HG03060 (cell line): Measurements from ENCODE around the gene DEGS1.

Source experiments
- ATAC-seq: cut with Tn5 transposase; IDR thresholded peaks from one replicate; pipeline ENCODE4 v1.9.1; 2021; ENCODE audit warnings: low read depth, moderate number of reproducible peaks; ENCODE audit not compliant: unreplicated experiment

Gene DEGS1

DNA sequence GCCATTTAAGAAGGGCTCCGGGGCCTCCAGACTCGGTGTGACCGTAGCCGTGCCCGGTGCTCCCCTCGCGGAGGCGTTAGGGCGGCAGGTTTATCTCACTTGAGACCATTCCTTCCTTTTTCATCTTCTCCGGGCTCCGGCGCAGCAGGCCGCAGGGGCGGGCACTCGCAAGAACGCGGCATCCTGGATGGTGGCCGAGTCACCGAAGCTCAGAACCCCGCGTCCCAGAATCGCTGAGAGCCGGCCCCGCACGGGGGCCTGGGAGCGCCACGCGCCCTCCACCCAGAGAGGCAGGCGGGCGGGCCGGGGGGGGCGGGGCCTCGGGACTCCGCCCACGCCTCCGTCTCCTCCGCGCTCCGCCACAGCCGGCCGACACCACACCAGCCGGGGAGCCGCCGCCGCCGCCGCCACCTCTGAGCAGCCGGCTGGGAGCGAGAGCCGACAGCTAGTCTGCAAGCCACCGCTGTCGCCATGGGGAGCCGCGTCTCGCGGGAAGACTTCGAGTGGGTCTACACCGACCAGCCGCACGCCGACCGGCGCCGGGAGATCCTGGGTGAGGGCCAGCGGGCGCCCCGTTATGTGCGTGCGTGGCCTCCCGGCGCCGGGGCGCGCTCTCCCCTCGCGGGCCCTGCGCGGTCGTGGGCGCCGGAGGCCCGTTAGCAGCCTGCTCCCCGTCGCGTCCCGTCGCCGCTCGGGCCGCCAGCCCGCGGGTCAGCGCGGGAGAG lies at the start of gene DEGS1:
Gene DEGS1, plus strand, starts transcription at position 375 of the 725 bp plus-strand sequence. Its CDS starts 97 bp downstream, at position 472.
- peak; percentile 23 for ATAC-seq

- no peak for ATAC-seq
These were observed 49.2 kb upstream of the DEGS1 start for GRCh38 chr1:224133741-224134299.

- no peak for ATAC-seq
These were observed 45.5 kb upstream of the DEGS1 start for GRCh38 chr1:224137518-224137917.

DNA sequence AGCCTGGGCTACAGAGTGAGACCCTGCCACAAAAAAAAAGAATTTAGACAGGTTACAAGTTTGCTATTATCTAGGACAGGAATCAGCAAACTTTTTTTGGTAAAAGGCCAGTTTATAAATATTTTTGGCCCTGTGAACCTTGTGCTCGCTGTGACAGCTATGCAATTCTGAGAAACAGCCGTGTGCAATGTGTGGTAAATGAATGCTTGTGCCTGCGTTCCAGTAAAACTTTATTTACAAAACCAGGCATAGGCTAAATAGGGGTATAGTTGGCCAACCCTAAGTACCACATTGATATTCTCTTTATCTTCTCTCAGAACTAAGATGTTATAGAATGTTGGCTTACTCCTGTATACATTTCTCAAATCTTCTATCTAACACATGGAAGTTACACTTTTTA lies 44.8 kb upstream of the DEGS1 start:
- ATAC-seq = no peak

DNA sequence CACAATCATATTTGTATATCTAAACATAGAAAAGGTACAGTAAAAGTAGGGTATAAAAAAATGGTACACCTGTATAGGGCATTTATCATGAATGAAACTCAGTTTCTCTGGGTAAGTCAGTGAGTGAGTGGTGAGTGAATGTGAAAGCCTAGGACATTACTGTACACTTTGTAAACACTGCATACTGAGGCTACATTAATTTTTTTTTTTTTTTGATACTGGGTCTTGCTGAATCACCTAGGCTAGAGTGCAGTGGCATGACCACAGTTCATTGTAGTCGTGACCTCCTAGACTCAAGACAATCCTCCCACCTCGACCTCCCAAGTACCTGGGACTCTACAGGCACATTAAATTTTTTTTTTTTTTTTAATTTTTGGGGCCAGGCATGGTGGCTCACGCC lies 41.3 kb upstream of the DEGS1 start:
- ATAC-seq = no peak

GRCh38 chr1:224149709-224150108 lies 33.3 kb upstream of the DEGS1 start:
- ATAC-seq = no peak

GRCh38 chr1:224151117-224151516 lies 31.9 kb upstream of the DEGS1 start:
- no peak for ATAC-seq

DNA sequence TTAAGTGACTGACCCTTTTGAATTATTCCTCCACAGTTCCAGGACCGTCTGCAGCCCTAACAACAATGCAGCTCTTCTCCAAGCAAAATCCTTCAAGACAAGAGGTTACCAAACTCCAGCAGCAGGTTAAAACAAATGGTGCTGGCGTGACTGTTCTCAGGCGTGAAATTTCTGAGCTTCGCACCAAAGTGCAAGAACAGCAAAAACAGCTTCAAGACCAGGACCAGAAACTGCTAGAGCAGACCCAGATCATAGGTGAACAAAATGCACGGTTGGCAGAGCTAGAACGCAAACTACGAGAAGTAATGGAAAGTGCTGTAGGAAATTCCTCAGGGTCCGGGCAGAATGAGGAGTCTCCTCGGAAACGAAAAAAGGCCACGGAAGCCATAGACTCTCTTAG lies 25.7 kb upstream of the DEGS1 start:
- no peak for ATAC-seq

- ATAC-seq = no peak
These were observed 23.5 kb upstream of the DEGS1 start for GRCh38 chr1:224159541-224159940.

DNA sequence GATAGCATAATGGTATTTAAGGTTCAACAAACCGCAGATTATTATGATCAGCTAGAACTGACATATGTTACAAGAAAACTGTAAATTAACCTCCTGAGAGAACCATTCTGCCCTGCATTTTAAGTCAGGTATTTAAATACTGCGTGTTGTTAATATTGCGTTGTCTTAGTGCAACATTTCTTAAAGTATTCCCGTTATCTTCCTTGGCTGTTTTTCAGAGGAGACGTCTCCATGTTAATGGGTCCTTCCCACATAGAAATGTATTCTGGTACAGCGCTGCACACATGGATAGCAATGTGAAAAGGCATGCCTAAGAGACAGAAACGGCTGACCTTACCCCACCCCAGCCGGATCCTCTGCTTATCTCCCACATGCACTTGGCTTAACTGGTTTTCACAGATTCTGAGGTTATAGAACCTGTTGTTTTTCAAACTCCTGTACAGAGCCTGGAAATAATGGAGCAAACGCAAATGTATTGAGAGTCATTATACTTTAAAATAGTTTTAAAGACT lies 22.8 kb upstream of the DEGS1 start:
- no peak for ATAC-seq

DNA sequence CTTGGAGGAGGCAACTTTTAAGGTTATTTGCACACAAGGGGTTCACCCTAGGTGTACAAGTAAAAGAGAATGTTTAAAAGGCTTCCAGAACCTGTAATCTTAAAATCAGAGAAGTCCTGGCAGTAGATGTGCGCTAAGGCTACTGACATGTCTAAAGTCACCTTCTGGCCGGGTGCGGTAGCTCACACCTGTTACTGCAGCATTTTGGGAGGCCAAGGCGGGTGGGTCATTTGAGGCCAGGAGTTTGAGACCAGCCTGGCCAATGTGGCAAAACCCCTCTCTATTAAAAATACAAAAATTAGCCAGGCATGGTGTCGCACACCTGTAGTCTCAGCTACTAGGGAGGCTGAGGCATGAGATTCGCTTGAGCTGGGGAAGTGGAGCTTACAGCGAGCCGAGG lies 20.3 kb upstream of the DEGS1 start:
- no peak for ATAC-seq

GRCh38 chr1:224163311-224163710 lies 19.7 kb upstream of the DEGS1 start:
- ATAC-seq = no peak

- peak; percentile 91 for ATAC-seq
These were observed 14.1 kb upstream of the DEGS1 start for GRCh38 chr1:224168859-224169380.

DNA sequence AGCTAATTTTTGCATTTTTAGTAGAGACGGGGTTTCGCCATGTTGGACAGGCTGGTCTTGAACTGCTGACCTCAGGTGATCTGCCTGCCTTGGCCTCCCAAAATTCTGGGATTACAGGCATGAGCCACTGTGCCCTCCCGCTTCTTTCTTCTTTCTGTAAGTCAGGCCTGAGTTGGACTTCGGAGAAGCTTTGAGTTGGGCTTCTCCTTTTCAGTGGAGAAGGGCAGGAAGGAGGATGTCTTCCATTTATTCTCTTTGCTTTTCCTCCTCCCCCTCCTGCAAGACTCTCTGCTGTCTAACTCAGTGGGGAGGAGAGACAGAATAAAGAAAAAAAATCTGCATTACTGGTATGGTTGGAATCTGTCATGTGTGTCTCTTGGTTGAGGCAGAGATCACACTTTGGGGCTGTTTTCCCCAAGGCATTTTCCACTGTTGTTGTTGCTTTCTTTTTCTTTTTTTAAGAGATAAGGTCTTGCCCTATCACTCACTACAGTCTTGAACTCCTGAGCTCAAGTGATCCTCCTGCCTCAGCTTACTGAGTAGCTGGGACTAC lies 13.2 kb upstream of the DEGS1 start:
- no peak for ATAC-seq

DNA sequence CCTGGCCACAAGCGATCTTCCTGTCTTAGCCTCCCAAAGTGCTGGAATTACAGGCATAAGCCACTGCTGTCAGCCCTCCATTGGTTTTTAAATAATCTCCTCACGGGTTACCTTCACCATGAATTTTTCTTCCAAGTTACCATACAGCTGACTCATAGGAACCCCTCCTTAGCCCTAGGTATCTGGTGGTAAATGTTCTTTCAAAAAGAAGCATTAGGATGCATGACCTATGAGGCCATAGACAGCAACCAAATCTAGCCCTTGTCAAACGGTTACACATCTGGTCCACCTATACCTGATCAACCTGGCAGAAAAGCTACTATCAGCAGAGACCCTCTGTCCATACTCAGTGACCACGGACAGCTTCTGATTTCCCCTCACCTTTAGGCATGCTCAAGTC lies 12.7 kb upstream of the DEGS1 start:
- ATAC-seq = no peak

DNA sequence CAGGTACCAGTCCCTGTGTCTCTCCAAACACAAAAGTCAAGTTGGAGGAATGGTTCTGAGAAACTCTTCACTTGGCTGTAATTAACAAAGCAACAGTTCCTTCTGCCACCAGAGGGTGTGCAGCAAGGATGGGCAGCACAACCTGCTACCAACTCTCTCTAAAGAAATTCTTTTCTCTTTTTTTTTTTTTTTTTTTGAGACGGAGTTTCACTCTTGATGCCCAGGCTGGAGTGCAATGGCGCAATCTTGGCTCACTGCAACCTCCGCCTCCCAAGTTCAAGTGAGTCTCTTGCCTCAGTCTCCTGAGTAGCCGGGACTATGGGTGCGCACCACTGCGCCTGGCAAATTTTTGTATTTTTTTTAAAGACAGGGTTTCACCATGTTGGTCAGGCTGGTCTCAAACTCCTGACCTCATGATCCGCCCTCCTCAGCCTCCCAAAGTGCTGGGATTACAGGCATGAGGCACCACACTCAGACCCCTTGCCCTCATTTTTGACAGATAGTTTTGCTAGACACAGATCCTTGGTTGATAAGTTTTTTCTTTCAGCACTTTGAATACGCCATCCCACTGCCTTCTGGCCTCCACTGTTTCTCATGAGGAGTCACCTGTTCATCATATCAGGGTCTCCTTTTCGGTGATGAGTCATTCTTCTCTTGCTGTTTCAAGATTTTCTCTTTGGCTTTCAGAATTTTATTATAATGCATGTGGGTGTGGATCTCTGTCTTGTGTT lies 12.1 kb upstream of the DEGS1 start:
- no peak for ATAC-seq

GRCh38 chr1:224172229-224172628 lies 10.8 kb upstream of the DEGS1 start:
- no peak for ATAC-seq

DNA sequence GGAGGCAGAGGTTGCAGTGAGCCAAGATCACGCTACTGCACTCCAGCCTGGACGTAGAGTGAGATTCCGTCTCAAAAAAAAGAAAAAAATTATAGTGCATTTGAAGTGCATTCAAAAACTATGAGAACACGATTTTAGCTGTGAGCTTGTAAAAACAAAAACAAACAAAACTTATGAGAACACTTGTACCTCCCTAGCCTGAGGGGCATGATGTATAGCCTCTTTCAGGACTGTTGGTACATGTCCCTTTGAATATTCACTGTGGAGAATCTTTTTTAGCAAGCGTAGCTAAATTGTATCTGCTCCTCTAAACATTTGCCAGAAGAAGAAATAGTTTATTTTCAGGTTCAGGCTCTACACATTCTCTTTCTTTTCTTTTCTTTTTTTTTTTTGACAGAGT lies 9.5 kb upstream of the DEGS1 start:
- ATAC-seq = no peak

- no peak for ATAC-seq
These were observed 7.4 kb upstream of the DEGS1 start for GRCh38 chr1:224175617-224176016.

GRCh38 chr1:224177356-224177999 lies 5.6 kb upstream of the DEGS1 start:
- ATAC-seq = no peak

GRCh38 chr1:224178894-224179293 lies 4.1 kb upstream of the DEGS1 start:
- ATAC-seq = no peak
